Non-pigmented ciliary epithelial cell (primary cell): ENCODE measurements around the gene USF3.

ENCODE experiments used
- DNase-seq: peaks from one replicate; pipeline ENCODE4 v3.0.0-alpha.2; 2010; ENCODE audit warnings: low read depth

The USF3 gene

DNA sequence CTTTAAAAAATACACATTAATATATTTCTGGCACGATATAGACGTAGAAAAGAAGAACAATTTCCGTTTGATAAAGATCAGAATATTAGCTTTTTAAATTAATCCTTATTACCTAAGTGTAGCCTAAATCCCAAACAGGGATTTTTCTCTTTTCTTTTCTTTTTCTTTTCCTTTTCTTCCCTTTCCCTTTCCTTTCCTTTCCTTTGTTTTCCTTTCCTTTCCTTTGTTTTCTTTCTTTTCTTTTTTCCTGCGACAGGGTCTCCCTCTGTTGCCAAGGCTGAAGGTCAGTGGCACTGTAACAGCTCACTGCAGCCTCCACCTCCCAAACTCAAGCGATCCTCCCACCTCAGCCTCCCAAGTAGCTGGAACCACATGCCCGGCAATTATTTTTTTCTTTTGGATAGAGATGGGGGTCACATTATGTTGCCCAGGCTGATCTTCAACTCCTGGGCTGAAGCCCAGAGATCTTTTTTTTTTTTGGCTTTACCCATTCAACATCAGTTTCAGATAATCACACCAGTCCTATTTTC, 1.8 kb upstream of the USF3 start:
- DNase-seq: no peak

GRCh38 chr3:113697500-113698090, 1.2 kb upstream of the USF3 start:
- DNase-seq: no peak

DNA sequence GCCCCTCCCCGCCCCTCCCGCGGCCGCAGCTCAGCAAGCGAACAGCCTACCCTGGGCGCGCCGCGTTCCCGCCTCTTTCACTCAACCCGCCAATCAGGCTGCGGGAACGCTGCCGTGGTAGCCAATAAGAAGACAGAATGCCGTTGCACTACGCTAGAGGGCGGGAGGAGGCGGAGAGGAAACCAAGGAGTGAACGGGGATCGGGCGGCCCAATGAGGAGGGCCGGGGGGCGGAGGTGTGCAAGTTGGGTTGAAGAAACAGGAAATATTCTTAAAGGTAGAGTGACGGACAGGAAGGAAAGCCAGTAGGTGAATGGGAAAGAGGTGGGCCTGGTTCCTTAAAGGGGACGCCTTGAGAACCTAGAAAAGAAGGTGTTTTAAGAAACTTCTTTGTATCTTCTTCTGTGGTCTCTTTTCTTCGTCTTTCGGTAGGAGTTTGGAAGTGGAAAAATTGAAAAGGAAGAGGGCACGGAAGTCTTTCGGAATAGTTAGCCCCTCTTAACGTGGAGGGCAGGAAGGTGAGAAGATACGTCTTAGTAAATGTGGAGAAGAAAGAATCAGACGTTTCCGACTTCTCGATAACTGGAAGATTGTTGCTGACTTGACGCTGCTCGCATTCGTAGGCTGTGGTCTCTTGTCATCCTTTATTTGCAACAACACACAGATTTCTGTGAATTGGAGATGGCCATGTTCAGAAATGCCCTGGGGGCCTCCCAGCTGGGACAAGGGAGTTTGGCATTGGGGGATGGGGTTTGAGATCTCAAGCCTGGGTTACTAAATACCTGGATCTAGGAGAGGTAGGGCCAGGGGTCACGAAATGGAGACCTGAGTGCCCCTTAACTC, 437 bp upstream of the USF3 start:
- DNase-seq: peak; percentile 97

DNA sequence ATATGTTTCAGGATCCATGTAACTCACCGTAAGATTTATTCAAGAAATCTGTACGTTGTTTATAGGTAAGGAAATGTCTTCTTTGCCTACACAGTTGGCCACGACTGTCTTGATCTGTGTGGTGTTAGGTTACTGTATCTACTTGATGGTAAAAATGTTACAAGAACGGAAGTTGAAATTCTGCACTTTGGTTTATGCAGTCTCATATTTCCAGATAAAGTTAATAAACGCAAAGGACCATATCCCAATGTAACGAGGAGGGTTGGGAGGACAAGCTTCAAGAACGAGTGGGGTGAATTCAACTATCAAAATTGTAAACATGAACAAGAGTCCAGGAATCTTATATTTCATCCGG, 1.0 kb downstream of the USF3 start:
- DNase-seq: no peak

GRCh38 chr3:113690482-113690881, 6.0 kb downstream of the USF3 start:
- DNase-seq: no peak

- no peak for DNase-seq
These were observed 10.3 kb downstream of the USF3 start for GRCh38 chr3:113685956-113686721.

GRCh38 chr3:113685124-113685523, 11.3 kb downstream of the USF3 start:
- DNase-seq: no peak

DNA sequence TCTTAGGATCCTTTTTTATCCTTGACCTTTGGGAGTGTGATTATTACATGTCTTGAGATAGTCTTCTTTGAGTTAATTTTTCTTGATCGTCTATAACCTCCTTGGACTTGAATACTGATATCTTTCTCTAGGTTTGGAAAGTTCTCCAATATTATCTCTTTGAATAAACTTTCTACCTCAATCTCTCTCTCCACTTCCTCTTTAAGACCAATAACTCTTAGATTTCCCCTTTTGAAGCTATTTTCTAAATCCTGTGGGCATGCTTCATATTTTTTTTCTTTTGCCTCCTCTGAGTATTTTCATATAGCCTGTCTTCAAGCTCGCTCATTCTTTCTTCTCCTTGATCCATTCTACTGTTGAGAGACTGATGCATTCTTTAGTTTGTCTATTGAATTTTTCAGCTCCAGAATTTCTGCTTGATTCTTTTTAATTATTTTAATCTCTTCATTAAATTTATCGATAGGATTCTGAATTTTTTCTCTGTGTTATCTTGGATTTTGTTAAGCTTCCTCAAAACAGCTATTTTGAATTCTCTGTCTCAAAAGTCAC, 12.1 kb downstream of the USF3 start:
- DNase-seq: no peak

- DNase-seq: no peak
These were observed 17.7 kb downstream of the USF3 start for GRCh38 chr3:113678773-113679172.

DNA sequence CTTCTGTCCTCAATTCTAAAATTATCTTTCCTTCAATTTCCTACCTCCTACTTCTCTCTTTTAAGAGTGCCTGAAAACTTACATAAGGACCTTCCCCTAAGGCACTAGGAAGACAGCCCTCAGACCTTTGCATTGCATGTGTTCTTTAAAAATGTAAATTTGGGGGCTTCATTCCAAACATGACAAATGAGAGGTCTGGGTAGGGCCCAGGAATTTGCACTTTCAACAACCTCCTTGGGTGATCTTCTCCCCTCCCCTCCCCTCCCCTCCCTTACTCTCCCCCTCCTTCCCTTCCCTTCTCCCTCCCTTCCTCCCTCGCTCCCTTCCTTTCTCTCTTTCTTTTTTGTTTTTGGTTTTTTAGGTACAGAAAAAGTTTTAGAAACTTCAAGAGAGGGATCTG, 18.7 kb downstream of the USF3 start:
- DNase-seq: no peak

GRCh38 chr3:113676261-113676660, 20.2 kb downstream of the USF3 start:
- DNase-seq: no peak

DNA sequence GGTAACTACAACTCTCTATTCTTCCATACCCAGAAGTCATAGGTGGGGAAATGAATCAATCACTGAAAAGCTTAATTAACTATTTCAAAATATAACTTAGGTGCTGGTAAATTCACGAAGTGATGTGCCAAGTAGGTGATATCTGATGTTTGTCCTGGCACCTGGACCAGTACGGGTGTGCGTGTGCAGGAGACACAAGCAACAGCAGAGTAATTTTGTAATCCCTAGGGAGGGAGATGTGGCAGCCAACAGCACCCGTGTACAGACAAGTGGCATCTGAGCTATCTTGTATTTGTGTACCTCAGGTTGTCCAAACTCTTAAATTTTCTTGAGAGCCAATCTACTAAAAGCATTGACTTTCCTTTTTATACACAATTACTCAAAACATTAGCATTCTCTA, 22.8 kb downstream of the USF3 start:
- DNase-seq: no peak

GRCh38 chr3:113668015-113668414, 28.4 kb downstream of the USF3 start:
- peak; percentile 30 for DNase-seq

DNA sequence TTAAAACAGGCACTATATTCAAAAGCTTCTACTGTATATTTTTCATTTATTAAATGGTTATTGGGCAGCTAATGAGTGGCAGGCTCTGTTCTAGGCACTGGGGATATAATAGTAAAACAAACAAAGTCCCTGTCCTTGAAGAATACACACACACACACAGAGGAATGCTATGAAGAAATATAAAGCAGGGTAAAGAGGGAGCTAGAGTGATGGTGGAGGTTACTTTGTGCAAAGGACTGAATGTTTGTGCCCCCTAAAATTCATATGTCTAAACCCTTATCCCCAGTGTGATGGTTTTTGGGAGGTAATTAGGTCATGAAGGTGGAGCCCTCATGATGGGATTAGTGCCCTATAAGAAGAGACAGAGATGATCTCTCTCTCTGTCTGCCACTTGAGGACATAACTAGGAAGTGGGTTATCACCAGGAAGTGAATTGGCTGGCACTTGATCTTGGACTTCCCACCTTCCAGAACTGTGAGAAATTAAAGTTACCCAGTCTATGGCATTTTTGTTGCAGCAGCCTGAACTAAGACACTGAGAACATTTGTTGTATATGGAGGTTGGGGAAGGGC, 31.8 kb downstream of the USF3 start:
- DNase-seq: no peak

- no peak for DNase-seq
These were observed 32.7 kb downstream of the USF3 start for GRCh38 chr3:113663761-113664160.

DNA sequence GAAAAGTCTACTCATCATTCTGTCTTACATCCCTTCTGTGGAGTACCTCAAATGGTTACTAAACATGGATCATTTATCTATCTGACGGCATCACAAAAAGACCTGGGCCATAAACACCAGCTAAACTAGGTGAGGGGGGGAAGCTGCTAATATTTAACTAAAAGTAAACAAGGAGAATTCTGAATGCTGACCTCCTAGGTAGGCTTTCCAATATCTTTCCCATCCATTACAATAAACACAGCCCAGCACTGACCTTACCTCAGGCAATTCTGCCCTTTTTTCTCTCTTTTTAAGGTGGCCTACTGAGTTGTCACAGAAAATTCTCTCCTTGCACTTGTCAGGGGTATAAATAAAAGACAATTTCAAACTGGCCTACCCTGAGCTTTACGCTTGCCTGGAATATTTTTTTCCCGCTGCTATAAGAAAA, 33.1 kb downstream of the USF3 start:
- no peak for DNase-seq

DNA sequence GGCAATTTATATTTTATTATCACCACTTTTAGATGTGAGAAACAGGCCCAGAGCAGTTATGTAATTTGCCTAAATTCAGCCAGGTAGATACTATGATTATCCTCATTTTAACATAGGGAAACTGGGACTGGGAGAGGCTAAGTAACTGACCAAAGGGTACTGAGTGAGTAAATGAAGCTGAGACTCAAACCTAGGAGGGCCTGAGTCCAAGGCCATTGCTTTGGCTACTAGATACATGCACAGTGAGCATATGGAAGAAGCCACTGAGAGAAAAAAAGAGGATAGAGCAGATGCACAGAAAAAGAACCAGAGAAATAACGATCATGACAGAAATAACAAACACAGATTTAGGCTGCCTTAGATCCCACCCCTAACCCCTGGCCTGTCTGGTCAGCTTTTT, 33.6 kb downstream of the USF3 start:
- DNase-seq: no peak

- peak; percentile 41 for DNase-seq
These were observed 35.5 kb downstream of the USF3 start for GRCh38 chr3:113660896-113661295.

GRCh38 chr3:113660458-113660857, 36.0 kb downstream of the USF3 start:
- DNase-seq: no peak

DNA sequence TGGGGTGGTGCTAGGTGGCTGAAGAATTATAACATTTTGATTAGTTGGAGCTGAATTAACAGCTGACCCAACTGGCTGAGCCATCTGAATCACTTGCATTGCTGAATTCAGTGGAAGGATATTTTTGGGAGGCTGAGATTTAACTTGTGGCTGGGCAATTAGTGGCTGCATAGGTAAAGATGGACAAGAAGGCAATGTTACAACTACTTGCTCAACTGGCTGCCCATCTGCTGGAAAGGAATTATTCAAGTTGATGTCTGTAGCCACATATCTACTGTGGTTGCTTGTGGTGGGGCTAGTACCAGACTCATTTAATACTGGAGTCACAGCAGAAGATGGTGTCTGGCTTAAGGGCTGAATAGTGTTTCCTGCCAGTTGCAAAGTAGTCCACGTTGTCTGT, 36.4 kb downstream of the USF3 start:
- no peak for DNase-seq

DNA sequence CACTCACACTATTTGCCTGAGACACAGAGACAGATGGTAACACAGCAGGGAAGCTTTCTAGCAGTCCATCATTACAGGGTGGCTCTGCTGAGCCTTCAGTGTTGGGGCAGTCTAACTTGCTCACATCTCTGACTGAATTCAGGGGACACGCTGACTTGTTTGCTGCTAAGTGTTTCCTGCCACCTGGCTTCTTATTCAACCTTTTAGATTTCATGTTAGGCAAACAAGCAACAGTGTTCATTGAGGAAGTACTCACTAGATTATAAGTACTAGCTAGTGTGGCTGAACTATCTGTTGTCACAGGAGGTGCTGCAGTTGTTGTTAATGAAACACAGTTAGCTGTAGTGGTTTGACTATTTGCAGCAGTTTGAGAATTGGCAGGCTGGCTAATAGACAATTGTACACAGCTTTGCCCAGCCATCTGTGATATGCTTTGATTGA, 37.3 kb downstream of the USF3 start:
- DNase-seq: no peak

- DNase-seq: no peak
These were observed 38.3 kb downstream of the USF3 start for GRCh38 chr3:113658107-113658506.
